HG02943 (cell line): Measurements from ENCODE around the gene RASEF.

Experiments
- ATAC-seq: cut with Tn5 transposase; IDR thresholded peaks from one replicate; pipeline ENCODE4 v1.9.1; 2021; ENCODE audit warnings: mild to moderate bottlenecking, low read depth, moderate library complexity; ENCODE audit not compliant: unreplicated experiment

The RASEF gene

DNA sequence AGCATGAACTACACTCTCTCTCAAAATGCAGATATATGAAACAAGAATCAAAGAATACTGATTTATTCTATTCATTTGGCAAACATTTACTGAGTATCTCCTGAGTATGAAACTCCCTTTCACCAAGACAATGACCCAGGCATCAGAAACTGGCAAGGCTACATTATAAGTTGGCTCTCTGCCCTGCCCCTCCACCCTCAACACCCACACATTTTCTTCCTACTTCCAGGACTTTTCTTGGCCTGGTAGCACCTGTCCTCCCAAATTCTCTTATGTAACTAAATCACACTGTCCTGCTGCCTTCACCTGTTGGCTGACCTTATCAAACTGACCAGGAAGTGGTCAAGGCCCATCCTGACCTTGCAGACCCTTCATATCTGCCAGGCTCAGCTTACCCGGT lies 3.5 kb downstream of the RASEF start:
- ATAC-seq, result no peak

DNA sequence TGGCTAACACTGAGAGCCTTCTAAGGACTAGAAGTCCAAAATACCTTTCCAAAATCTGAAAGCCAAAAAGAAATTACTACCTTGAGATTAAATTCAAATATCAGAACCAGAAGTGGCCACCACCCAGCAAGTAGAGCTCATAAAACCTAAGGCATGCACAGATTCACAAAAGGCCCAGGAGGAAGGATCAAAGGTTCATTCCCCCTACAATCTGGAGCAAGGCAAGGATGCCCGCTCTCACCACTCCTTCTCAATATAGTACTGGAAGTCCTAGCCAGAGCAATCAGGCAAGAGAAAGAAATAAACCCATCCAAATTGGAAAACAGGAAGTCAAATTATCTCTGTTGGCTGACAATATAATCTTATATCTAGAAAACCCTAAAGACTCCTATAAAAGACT lies 6.0 kb downstream of the RASEF start:
- no peak for ATAC-seq

DNA sequence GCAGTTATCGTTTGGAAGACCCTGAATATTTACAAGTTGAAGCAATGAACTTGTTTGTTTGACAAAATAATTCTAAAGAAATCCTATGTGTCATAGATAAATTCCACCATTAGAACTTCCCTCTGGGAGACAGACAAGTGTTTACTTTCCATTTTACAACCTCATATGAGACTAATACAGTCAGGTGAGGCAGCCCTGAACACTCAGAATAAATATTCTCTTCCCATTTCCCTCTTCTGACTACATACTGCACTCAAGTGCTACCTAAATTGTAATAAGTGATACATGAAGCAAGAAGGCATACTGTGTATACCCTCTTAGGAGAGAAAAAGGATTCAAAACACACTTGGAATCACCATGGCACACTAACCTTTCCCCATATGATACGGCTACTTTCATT lies 6.8 kb downstream of the RASEF start:
- ATAC-seq, result no peak

DNA sequence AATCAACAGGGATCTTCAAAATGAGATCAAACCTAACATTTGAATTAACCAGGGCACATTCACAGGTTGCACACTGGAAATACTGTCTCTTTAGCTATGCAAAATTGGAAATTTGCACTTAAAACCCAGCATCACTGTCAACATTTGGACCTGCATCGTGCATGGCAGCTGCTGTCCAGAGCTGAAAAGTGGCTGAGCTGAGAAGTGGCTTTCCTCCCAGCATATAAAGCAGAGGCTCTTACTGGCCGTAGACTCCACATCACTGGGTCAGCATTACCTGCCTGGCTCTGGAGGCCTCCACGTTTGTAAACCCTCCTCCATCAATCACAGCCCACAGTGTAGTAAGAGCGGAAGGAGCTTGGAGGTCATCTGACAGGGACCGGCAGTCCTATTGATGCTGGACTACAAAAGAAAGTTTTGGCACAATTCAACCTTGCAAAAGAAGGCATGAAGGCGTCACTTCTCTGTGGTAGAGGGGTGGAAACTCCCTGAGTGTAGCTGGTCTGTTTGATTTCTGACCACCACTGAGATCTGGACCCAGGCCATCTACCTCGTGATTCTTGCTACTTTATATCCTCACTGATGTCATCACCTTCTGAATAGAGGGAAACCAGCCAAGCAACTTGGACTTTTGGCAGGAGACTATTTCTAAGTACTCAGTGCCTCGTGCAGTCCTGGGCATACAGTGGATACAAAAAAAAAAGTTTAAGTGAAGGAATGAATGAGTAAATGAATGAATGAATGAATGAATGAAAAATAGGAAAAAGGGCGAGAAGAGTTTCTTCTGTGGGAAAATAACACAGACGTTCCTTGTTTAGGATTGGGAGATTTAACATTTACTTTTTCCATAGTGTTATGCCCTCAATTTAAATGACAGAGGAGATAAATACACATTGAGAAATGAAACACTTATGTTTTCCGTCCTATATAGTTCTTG lies 14.8 kb downstream of the RASEF start:
- no peak for ATAC-seq

DNA sequence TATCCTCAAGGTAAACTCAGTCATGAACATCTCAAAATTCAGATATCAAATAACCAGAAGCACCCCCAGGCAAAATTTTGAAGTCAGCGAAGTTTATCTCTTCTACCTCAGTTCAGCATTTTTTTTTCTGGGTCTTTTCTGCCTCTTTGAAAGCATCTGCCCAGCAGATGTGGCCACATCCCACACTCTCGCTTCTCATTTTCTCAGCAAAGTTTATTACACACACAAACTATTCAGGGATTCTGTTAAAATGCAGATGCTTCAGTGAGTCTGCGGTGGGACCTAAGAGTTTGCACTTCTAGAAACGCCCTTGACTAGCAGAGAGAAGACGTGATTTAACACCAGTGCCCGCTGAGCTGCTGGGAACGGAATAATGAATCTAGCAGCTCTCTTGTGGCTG lies 19.3 kb downstream of the RASEF start:
- no peak for ATAC-seq

DNA sequence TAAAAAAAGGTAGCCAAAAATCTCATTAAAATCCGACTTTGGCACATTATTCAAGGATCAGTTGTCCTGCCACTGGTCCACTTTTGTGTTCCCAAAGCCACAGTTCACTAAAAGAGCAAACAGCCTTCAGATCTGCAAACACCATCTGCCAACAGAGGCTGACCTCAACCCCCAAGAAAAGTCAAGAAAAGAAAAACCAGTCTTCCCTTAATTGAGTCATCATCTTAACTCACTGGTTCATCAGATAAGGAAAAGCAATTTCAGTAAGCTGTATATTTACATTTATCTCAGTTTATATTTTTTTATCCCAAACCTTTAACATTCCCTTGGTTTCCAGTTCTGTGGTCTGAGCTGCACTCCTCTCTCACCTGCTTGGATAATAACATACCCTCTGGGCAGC lies 21.2 kb downstream of the RASEF start:
- no peak for ATAC-seq

DNA sequence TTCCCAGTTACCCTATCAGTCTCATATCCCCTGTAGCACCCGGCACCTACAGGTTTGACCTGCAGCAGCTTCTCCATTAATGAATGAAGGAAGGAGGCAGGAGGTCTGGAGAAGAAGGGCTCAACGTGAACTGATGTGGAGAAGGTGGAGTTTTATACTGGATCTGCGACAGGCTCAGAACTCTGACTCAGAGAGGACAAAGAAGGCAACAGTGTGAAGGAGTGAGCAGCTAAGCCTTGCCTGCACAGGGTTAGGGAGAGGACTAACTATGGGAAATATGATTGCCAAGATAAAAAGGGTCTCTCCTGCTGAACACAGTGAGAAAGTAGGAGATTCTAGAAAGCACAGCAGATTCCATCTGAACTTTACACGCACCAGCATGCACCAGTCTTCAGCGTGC lies 23.6 kb downstream of the RASEF start:
- no peak for ATAC-seq

DNA sequence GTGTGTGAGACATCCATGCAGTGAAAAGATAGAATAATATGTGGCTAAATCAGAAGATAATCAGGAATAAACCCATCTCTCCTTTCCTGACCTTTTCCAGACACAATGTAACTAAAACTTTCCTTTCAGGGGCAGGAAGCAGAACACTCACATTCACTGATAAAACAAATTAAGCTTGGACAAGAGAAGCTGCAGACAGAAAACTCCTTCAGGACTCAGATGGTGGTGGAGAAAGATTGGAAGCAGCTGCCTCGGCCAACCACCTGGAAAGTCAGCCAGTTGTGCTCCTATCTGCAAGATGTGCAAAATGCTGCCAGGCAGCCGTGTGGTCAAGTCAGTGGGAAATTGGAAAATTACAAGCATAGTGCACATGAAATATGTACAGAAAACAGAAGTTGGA lies 26.9 kb downstream of the RASEF start:
- ATAC-seq, result no peak

DNA sequence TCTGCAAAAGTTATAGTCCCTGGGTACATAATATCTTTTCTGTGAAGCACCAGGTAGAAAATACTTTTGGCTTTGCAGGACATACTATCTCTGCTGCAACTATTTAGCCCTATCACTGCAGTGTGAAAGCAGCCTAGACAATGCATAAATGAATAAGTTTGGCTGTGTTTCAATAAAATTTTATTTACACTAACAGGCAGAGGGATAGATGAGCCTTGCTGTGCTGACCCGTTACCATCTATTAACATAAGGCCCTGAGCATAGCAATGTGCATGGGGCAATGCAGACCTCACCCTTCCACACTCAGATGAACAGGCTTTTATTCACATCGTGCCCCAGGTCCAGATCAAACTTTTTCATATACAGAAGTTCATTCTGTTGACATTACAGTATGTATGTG lies 27.8 kb downstream of the RASEF start:
- no peak for ATAC-seq

DNA sequence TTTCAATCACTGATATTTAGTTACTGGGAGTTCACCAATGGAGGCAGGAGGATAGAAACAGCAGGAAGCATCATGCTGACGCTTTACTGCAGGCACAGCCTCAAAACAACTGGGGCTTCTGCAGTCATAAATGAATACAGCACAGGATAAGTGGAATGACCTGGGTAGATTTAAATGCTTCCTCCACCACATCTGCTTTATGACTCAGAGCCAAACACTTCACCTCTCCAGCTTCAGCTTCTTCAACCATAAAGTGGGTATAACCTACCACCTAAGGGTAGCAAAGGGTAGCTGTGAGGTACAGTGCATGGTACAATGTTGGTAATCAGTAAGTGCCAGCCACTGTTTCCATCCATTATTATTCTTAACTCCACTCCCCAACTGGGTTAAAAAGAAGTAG lies 28.4 kb downstream of the RASEF start:
- ATAC-seq, result no peak

DNA sequence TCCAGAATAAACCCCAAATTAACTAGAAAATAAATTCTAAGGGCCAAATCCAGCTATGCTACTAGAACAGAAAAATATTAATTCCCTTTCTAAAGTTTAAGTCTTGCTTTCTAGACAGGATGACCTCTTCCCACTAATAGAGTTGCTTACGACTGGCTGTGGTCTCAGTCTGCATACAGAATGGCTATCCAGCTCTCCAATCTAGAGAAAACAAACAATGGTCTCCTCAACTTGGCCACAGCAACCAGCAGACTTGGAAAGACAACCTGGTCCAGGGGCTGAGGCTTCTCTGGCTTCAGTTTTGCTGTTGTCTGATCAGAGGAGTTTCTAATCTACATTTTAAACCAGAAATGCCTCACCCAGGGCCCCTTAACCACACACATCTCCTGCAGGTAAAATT lies 28.9 kb downstream of the RASEF start:
- no peak for ATAC-seq

DNA sequence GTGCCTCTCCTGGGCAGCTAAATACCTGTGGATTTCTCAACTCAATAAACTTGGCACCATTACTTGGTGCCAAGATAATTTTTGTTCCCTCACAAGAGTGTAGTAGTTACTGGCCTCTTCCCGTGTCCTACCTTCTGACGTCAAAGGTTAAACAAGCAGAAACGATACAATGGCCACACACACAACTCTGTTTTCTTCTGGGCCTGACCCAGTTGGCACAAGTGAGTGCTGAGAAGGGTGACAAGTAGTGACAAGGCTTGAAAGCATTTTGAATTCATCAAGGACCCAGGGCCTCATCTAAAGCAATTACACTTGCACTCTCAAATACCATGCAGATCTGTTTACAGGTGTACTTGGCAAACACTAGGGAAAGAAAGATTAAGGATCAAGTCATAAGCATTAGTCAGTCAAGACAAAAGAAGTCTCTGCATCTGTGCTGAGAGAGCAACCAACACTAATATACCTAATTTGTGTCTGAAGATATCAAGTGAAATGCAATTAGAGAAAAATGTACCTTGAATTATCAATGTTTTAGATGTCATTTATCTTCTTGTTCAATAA lies 30.8 kb downstream of the RASEF start:
- ATAC-seq, result no peak

DNA sequence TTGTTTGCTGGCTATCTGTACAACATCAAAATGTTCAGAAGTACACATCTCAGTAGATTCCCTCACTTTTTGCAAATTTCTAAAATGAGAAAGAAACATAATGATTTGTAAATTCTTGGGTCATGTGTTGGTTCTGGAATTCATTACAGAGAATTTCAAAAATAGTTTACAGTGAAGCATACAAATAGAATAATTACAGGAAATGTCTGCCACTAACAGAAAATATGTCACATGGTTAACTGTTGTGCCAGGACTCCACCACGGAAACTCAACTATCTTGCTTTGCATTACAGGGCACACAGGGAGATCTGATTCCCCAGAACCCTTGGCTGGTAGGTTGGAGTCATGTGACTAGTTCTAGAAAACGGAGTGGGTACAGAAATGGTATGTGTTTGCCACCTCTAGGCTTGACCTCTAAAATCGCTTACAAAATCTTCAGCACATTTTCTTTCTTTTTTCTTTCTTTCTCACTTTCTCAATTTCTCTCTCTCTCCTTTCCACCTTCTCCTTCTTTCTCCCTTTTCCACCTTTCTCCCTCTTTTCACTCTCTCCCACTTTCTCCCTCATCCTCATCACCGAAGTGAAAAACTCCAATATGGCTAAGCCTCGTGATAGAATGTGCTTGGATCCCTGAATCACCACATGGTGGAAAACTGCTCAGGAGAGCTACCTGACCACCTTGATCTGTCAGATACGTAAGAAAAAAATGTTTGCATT lies 32.4 kb downstream of the RASEF start:
- ATAC-seq, result no peak

DNA sequence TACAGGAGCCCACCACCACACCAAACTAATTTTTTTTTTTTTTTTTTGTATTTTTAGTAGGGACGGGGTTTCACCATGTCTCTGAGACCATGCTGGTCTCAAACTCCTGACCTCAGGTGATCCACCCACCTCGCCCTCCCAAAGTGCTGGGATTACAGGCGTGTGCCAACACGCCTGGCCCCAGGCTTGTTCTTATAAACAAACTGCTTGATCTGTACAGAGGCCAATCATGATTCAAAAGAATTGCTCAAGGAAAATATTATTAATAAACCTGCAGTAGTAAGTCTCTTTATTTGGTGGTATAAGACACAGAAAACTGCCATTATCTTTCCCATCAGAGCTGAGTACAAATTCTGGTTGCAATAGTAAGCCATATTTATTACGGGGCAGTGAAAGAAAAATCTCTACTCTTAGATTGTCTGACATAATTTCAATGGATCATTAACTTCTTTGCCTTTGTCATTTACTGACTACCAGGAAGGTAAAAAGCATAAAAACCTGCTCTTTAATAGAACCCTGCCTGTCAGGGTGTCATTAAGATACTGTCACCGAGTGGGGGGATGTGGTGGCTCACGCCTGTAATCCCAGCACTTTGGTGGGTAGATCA lies 33.3 kb downstream of the RASEF start:
- no peak for ATAC-seq

DNA sequence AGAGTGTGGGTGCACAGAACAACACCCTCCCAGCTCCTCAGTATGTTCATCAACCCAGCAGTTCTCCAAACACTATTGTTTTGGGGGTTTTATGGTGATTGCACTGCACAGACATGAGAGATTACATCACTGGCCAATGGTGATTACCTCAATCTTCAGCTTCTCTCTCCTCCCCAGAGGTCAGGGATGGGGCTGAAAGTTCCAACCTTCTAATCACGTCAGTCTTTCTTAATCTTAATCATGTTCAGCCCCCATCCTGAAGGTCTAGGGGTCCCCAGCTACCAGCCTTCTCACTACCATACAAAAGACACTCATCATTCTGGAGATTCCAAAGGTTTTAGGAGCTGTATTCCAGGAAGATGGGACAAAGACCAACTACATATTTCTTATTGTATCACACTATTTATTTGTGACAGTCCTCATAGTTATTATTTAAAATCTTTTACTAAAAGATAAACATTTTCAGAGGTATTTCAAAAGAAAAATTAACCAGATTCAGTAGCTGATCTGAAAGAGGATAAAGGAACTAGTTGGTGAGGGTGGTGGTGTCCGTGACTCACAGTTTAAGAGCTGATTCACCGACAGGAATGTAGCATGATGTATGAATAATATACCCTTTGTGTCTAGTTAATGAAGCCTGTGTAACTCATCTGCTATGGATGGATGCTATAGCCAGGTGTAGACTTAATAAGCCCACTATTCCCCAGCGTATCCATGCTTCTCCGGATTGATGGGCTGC lies 35.6 kb downstream of the RASEF start:
- no peak for ATAC-seq

DNA sequence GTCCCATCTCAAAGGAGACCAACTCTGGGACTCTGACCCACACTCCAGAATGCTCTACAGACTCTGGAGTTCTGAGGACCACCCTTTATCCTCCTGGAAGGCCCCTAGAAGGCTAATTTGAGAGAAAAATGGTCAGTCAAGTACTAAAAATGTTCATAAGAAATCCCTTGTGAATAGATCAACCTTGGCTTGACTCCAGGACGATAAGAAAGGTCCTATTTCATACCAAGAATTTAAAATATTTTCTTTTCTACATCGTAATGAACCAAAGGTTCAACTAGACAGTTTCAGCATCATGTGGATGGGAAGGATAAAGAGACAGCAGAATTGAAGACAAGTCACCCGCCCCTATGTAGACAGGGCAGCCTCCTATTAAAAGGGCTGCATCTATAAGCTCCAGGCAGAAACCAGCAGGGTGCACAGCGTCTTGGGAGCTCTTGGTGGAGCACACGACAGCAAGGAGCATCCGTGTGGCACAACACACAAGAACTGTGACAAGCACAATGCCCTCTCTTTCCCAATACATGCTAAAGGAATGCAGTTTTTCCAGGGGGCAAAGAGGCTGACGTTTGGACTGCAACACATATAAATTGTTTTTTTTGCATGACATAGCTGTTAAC lies 38.3 kb downstream of the RASEF start:
- ATAC-seq, result no peak

DNA sequence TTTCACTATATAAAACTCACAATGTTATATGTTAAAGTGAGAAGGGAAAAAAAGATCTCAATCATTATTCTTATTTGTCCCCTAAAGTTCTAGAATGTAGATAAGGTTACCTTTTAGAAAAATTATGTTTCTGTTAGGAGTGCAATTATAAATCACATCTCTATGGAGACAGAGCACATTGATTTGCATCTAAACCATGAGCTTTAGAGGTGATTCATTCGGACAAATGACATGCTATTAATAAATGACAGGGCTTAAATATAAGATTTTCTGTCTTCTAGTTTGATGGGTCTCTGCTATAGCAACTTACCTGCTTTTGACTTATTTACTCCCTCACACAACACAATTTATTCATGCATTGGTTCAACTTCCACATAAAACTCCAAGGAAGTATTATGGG lies 39.8 kb downstream of the RASEF start:
- ATAC-seq, result no peak

DNA sequence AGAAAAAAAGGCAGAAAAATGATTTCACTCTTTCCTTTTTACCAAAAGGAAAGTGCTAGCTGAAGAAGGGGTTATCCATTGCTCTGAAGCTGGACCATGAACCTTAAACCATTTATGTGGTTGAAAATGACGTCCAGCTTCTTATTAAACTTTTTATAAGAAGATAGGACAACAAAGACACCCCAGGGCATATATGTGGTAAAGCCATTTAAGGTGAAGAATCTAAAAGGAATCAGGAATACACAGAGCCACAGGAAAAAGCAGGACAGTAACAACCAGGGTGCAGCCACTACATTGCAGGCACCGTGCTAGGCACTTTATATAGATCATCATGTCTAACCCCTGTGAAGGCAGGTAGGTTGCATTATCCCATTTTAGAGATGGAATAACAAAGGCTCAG lies 42.1 kb downstream of the RASEF start:
- ATAC-seq, result no peak

DNA sequence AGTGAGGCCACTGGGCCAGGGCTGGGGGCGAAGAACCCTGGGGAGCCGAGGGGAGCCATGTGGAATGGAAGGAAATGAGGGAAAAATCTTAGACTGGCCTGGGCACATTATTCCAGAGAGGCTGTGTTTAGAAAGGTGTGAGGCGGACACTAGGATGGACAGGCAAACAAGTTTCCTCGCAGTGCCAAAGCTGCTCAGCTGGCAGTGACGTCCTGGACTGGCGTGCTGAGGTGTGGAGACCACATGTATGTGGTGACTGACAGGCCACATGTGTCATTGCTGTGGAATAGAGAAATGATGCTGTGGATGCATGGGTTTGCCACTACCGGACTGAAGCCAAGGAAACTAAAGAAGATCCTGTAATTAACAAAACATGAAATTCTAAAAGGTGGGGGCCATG lies 42.6 kb downstream of the RASEF start:
- no peak for ATAC-seq

DNA sequence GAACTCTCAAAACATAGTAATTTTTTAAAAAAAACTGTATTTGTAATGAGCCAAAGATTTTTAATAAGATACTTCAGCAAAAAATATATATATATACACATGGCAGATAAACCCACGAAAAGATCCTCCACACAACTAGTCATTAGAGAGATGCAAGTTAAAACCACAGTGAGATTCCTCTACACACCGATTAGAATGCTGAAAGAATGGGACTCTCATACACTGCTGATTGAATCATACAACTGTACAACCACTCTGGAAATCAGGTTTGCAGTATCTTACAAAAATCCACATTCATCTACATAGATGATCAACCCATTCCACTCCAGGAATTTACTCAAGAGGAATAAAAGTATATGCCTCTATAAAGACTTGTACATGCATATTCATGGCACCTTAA lies 43.7 kb downstream of the RASEF start:
- ATAC-seq, result no peak
